Gastroesophageal sphincter (tissue), 4 donors: ENCODE results near the gene RGP1. TPM values are rescaled to one million over a fixed set of nuclear protein-coding genes. Genes with fewer than 3 reads are reported as not detected.

ENCODE experiments used
- ATAC-seq: fragments of 150-250 bp; one replicate; pipeline ENCODE4 v1.9.1; 2016; ENCODE audit warnings: mild to moderate bottlenecking, moderate library complexity
- H3K27ac ChIP-seq, 4 donors: fragments of 200-600 bp; sonication (generic) in 3 of 4; 1 replicate in 3 of 4; 2 replicates in 1 of 4; pipeline ENCODE4 v1.5.1; 2016 to 2019
- H3K27me3 ChIP-seq: fragments of 200-600 bp; sonication (generic); one replicate; pipeline ENCODE4 v1.5.1; 2019
- H3K36me3 ChIP-seq, 2 donors: fragments of 200-600 bp; sonication (generic); one replicate each; pipeline ENCODE4 v1.5.1; 2019; ENCODE audit warnings: control low read depth in 1 of 2
- H3K4me1 ChIP-seq, 3 donors: fragments of 200-600 bp; sonication (generic); 1 replicate in 2 of 3; 2 replicates in 1 of 3; pipeline ENCODE4 v1.5.1; 2016 to 2019; ENCODE audit warnings: control low read depth in 2 of 3
- H3K4me3 ChIP-seq, 2 donors: fragments of 200-600 bp; sonication (generic); one replicate each; pipeline ENCODE4 v1.5.1; 2019; ENCODE audit warnings: mild to moderate bottlenecking in 1 of 2, moderate library complexity in 1 of 2
- H3K9me3 ChIP-seq, 3 donors: fragments of 200-600 bp; sonication (generic); one replicate each; pipeline ENCODE4 v1.5.1; 2017 to 2019; ENCODE audit warnings: control low read depth in 2 of 3
- EP300 ChIP-seq: sonication (generic); formaldehyde crosslinking; IDR thresholded peaks from one replicate; pipeline ENCODE4 v1.6.1; 2017; ENCODE audit warnings: antibody characterized with exemption, mild to moderate bottlenecking
- POLR2A ChIP-seq, 2 donors: fragments of 450-650 bp; IDR thresholded peaks; one replicate each; pipeline ENCODE4 v1.6.1; 2017; ENCODE audit warnings: antibody characterized with exemption in 2 of 2, mild to moderate bottlenecking in 2 of 2, moderate library complexity in 1 of 2
- POLR2AphosphoS5 ChIP-seq: sonication (generic); formaldehyde crosslinking; IDR thresholded peaks from one replicate; pipeline ENCODE4 v1.6.1; 2017; ENCODE audit warnings: antibody characterized with exemption
- WGBS, 2 donors: methylation state at CpG; one replicate each; pipeline ENCODE4 v1.1.5; 2018; ENCODE audit warnings: low coverage in 1 of 2; 5-methylcytosine and 5-hydroxymethylcytosine counted together
- total RNA-seq, 4 donors: library from RNA; depleted of rRNA; stranded (reverse); fragments of >200 nt; gene quantifications; one replicate each; pipeline ENCODE4 v1.1.0, GENCODE V29; 2016
- TF ChIP-seq, protein P1 (sequence below), 4 experiments: fragments of 200-600 bp in 2 of 4; fragments of 450-650 bp in 2 of 4; sonication (generic) in 1 of 4; IDR thresholded peaks; one replicate each; pipeline ENCODE4 v1.5.1; 2017 to 2019; ENCODE audit warnings: antibody characterized with exemption in 4 of 4, mild to moderate bottlenecking in 2 of 4, moderate library complexity in 2 of 4

The RGP1 gene
- total RNA-seq, 4 donors from 2014 or later = 19.7 to 34.4 (median 23.4) TPM

GRCh38 chr9:35718721-35719511 lies 30.2 kb upstream of the RGP1 start:
- no peak for ATAC-seq
- H3K36me3 ChIP-seq = peaks cover 32 to 100% of the 10 kb centered on the region in 2 donors
- 65 to 79% methylated on average over 3 of the region's 15 CpGs for WGBS, 2 donors

GRCh38 chr9:35719546-35719945 lies 29.5 kb upstream of the RGP1 start:
- no peak overlapping the region for H3K4me3 ChIP-seq
- 94% methylated on average over 3 of the region's 4 CpGs; no CpG with 5 or more reads in 1 of the 2 donors for WGBS, 2 donors
- TF ChIP-seq, protein P1, sequence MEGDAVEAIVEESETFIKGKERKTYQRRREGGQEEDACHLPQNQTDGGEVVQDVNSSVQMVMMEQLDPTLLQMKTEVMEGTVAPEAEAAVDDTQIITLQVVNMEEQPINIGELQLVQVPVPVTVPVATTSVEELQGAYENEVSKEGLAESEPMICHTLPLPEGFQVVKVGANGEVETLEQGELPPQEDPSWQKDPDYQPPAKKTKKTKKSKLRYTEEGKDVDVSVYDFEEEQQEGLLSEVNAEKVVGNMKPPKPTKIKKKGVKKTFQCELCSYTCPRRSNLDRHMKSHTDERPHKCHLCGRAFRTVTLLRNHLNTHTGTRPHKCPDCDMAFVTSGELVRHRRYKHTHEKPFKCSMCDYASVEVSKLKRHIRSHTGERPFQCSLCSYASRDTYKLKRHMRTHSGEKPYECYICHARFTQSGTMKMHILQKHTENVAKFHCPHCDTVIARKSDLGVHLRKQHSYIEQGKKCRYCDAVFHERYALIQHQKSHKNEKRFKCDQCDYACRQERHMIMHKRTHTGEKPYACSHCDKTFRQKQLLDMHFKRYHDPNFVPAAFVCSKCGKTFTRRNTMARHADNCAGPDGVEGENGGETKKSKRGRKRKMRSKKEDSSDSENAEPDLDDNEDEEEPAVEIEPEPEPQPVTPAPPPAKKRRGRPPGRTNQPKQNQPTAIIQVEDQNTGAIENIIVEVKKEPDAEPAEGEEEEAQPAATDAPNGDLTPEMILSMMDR (IDR thresholded peaks at IDR 0.05) = no peak
- TF ChIP-seq POLR2A (IDR thresholded peaks at IDR 0.05) (no peak), POLR2AphosphoS5 (no peak), EP300 (no peak)

More at GRCh38 chr9:35718721-35719511, 30.2 kb upstream of the RGP1 start:
- no peaks in the 10 kb centered on the region for H3K9me3 ChIP-seq
- peak overlapping the region in 3 of 4 donors; percentile 63 to 98 (median 97) for H3K27ac ChIP-seq
- no peak for TF ChIP-seq POLR2AphosphoS5
- TF ChIP-seq EP300 = no peak
- TF ChIP-seq, protein P1 (IDR thresholded peaks at IDR 0.05) = no peak
- no peak for TF ChIP-seq POLR2A (IDR thresholded peaks at IDR 0.05)
- no peaks in the 10 kb centered on the region for H3K27me3 ChIP-seq
- no peak overlapping the region for H3K4me3 ChIP-seq
- peaks cover 0 to 43% (median 0%) of the 10 kb centered on the region in 3 donors for H3K4me1 ChIP-seq

DNA sequence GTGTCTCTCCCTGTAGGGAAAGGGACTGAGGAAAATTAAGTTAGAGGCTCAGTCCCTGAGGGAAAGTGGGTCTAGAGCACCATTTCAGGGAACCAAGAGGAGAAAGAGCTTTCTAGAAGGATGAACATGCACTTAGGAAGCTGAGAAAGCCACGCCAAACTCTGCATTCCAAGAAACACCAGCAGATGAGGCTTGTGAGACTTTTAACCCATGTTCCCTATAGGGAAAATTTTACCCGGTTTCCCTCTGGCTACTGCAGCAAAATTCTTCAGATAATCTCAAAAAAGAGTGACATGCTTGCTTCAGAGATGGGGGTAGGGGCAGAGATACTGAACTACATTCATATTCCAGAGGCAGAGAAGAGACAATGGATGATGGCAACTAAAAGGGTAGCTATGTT lies 25.7 kb upstream of the RGP1 start:
- H3K27me3 ChIP-seq = no peaks in the 10 kb centered on the region

More at GRCh38 chr9:35719546-35719945, 29.5 kb upstream of the RGP1 start:
- Histone ChIP-seq H3K27ac (peak overlapping the region in 3 of 4 donors; percentile 63 to 98 (median 97)), H3K27me3 (no peaks in the 10 kb centered on the region), H3K9me3 (no peaks in the 10 kb centered on the region), H3K36me3 (peaks cover 34 to 100% of the 10 kb centered on the region in 2 donors), H3K4me1 (peaks cover 0 to 44% (median 0%) of the 10 kb centered on the region in 3 donors)
- no peak for ATAC-seq

DNA sequence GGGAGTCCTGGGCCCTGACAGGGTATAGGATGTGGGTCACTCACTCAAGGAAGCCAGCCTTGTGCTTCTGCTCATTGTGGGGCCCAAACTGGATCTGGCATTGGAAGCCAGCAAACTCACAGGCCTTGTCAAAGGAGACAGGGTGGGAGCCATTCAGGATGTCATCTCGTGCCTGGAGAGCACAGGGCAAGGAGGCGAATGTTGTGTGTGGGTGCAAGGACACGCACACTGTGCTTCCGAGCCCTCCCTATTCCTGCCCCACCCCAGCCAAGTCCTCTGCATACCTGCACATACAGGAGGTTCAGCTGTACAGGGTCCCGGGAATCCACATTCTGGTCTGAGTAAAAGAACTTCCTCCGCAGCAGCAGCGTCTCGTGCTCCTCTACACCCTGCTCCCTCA lies 25.2 kb upstream of the RGP1 start:
- Histone ChIP-seq H3K9me3 (no peaks in the 10 kb centered on the region), H3K36me3 (peaks cover 26 to 72% of the 10 kb centered on the region in 2 donors), H3K4me3 (no peak overlapping the region), H3K4me1 (peaks cover 3 to 60% (median 10%) of the 10 kb centered on the region in 3 donors), H3K27me3 (no peaks in the 10 kb centered on the region), H3K27ac (peak overlapping the region in 3 of 4 donors; percentile 69 to 98 (median 97))
- TF ChIP-seq EP300 (no peak), POLR2AphosphoS5 (no peak), POLR2A (IDR thresholded peaks at IDR 0.05) (no peak)
- TF ChIP-seq, protein P1 (IDR thresholded peaks at IDR 0.05) = no peak
- ATAC-seq = no peak
- 70 to 81% methylated on average over 2 to 6 of the region's 8 CpGs for whole genome bisulfite sequencing, 2 donors

More for the DNA sequence above, 25.7 kb upstream of the RGP1 start:
- no peak for ATAC-seq
- peak overlapping the region in 3 of 4 donors; percentile 69 to 98 (median 97) for H3K27ac ChIP-seq
- peaks cover 3 to 56% (median 6%) of the 10 kb centered on the region in 3 donors for H3K4me1 ChIP-seq
- no peak overlapping the region for H3K4me3 ChIP-seq
- H3K36me3 ChIP-seq = peaks cover 26 to 77% of the 10 kb centered on the region in 2 donors
- TF ChIP-seq POLR2A (IDR thresholded peaks at IDR 0.05) (no peak), POLR2AphosphoS5 (no peak), EP300 (no peak)
- TF ChIP-seq, protein P1 (IDR thresholded peaks at IDR 0.05) = no peak
- H3K9me3 ChIP-seq = no peaks in the 10 kb centered on the region
- WGBS, 2 donors = 74 to 81% methylated on average over 2 of the region's 2 CpGs
